T-cell (primary cell): ENCODE data around the gene THAP6. TPM values are rescaled to one million over a fixed set of nuclear protein-coding genes. Genes with fewer than 3 reads are reported as not detected.
"Not testable (repeated sequence)": the region's sequence is repeated elsewhere in the genome, so short reads cannot be mapped to it uniquely, and the experiment has no call there.

Experiments
- ATAC-seq, 4 experiments: fragments of 200-7000 bp in 3 of 4; fragments of 150-1000 bp in 1 of 4; cut with Tn5 transposase; replicated peaks in 1 of 4; 1 replicate in 3 of 4; 2 replicates in 1 of 4; pipeline ENCODE4 v1.10.0; 2021; ENCODE audit warnings: moderate library complexity in 3 of 4, mild to moderate bottlenecking in 2 of 4, moderate number of reproducible peaks in 1 of 4
- CTCF ChIA-PET, 2 donors: fragments of 300-600 bp; sonication (Branson Sonifier 250); formaldehyde crosslinking; loops; one replicate each; lab custom pipeline; 2022; ENCODE audit warnings: antibody characterized with exemption in 2 of 2; lab: Charles Lee
- POLR2A ChIA-PET, 2 donors: fragments of 300-600 bp; sonication (Branson Sonifier 250); formaldehyde crosslinking; loops; one replicate each; lab custom pipeline; 2022; ENCODE audit warnings: antibody characterized with exemption in 2 of 2; lab: Charles Lee
- DNase-seq, 35 experiments: peaks; one replicate each; pipeline versions ENCODE4 v3.0.0 to v3.0.0-alpha.2; 2013 to 2023
- H3K27ac ChIP-seq: one replicate; pipeline ENCODE4 v1.5.1; 2013; ENCODE audit warnings: low read length
- H3K27me3 ChIP-seq, 2 experiments: replicated peaks in 1 of 2; 1 replicate in 1 of 2; 2 replicates in 1 of 2; pipeline versions ENCODE4 v1.6.1 to v1.7.0; 2013; ENCODE audit warnings: low read length in 1 of 2, mixed read lengths in 1 of 2; ENCODE audit not compliant: control insufficient read depth in 2 of 2, insufficient read depth in 2 of 2; ENCODE audit errors: extremely low read depth in 1 of 2
- H3K36me3 ChIP-seq, 2 donors: 1 replicate in 1 of 2; 2 replicates in 1 of 2; pipeline versions ENCODE4 v1.6.1 to v1.7.0; 2013; ENCODE audit warnings: low read length in 1 of 2; ENCODE audit not compliant: control insufficient read depth in 2 of 2, insufficient read depth in 1 of 2; ENCODE audit errors: extremely low read depth in 1 of 2
- H3K4me1 ChIP-seq, 2 experiments: 1 replicate in 1 of 2; 2 replicates in 1 of 2; pipeline versions ENCODE4 v1.6.1 to v1.7.0; 2013; ENCODE audit warnings: low read length in 2 of 2, mixed read lengths in 1 of 2; ENCODE audit not compliant: insufficient read depth in 2 of 2, control insufficient read depth in 1 of 2; ENCODE audit errors: extremely low read depth in 1 of 2
- H3K4me3 ChIP-seq, 2 donors: 1 replicate in 1 of 2; 2 replicates in 1 of 2; pipeline versions ENCODE4 v1.5.1 to v1.7.0; 2013; ENCODE audit warnings: mild to moderate bottlenecking in 2 of 2, low read length in 1 of 2, moderate library complexity in 1 of 2; ENCODE audit not compliant: control insufficient read depth in 1 of 2; ENCODE audit errors: extremely low read depth in 1 of 2
- H3K9me3 ChIP-seq: 2 replicates; pipeline ENCODE4 v1.7.0; 2013
- H3K27ac Mint-ChIP-seq, 2 donors: one replicate each; pipeline ENCODE4 v1.8.0; 2020 to 2021; ENCODE audit warnings: mild to moderate bottlenecking in 2 of 2, mixed read lengths in 2 of 2
- H3K27me3 Mint-ChIP-seq, 2 donors: one replicate each; pipeline ENCODE4 v1.8.0; 2021 to 2022; ENCODE audit warnings: mixed read lengths in 2 of 2
- H3K36me3 Mint-ChIP-seq: one replicate; pipeline ENCODE4 v1.8.0; 2021; ENCODE audit warnings: mixed read lengths
- H3K4me1 Mint-ChIP-seq, 3 donors: one replicate each; pipeline ENCODE4 v1.8.0; 2020 to 2022; ENCODE audit warnings: mixed read lengths in 3 of 3, mild to moderate bottlenecking in 1 of 3
- H3K4me3 Mint-ChIP-seq, 3 donors: one replicate each; pipeline ENCODE4 v1.8.0; 2020 to 2022; ENCODE audit warnings: mild to moderate bottlenecking in 3 of 3, mixed read lengths in 3 of 3, moderate library complexity in 3 of 3
- H3K9me3 Mint-ChIP-seq, 3 donors: one replicate each; pipeline ENCODE4 v1.8.0; 2020 to 2022; ENCODE audit warnings: mixed read lengths in 3 of 3
- WGBS: methylation state at CpG from one replicate; pipeline ENCODE4 v1.1.5; 2013; ENCODE audit warnings: missing lambda C conversion rate; ENCODE audit not compliant: insufficient coverage; 5-methylcytosine and 5-hydroxymethylcytosine counted together
- total RNA-seq, 35 experiments: library from RNA in 6 of 35; stranded (reverse) in 6 of 35; fragments of 120-200 nt in 1 of 35; gene quantifications; one replicate each; pipeline versions ENCODE4 v1.2.1 to v1.2.4 and lab custom pipeline; 2013 to 2026

THAP6 gene
- total RNA-seq, 5 donors from 2014 or later (not counting 1 experiment from before 2014, with no cell fraction given) = 24.4 to 35.5 (median 29.6) TPM

DNA sequence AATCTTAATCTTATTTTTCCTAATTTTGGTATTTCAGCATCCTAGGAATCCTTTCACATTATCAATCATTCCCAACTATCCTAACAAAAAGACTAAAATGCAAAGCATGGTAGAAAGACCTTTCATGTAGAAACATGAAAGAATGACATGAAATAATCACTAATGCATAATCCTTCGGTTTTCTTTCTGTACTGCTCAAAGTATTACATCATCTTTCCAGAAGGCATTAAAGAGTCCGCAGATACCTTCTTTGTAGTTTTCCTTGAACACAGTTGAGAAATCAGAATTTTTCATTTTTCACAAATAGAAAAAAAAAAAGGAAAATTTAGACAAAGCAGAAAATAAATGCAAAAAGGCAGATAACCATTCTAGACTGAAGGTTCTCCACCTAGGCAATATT, 11.6 kb upstream of the THAP6 start:
- Mint-ChIP-seq H3K27ac (no peak overlapping the region), H3K4me3 (no peak overlapping the region), H3K36me3 (peaks cover 70% of the 10 kb centered on the region), H3K4me1 (peaks cover 19 to 44% (median 37%) of the 10 kb centered on the region in 3 donors), H3K27me3 (no peaks in the 10 kb centered on the region), H3K9me3 (no peaks in the 10 kb centered on the region)
- no peak for DNase-seq
- H3K9me3 ChIP-seq = peaks cover 2% of the 10 kb centered on the region
- no CpG with 5 or more reads among the region's 2 CpGs for WGBS
- ChIA-PET CTCF (no interaction called here), POLR2A (no interaction called here)
- H3K4me1 ChIP-seq = no peaks in the 10 kb centered on the region
- H3K27me3 ChIP-seq = no peaks in the 10 kb centered on the region
- H3K27ac ChIP-seq = no peak overlapping the region
- H3K36me3 ChIP-seq = peaks cover 4 to 51% of the 10 kb centered on the region in 2 donors
- H3K4me3 ChIP-seq = no peak overlapping the region
- ATAC-seq = no peak

DNA sequence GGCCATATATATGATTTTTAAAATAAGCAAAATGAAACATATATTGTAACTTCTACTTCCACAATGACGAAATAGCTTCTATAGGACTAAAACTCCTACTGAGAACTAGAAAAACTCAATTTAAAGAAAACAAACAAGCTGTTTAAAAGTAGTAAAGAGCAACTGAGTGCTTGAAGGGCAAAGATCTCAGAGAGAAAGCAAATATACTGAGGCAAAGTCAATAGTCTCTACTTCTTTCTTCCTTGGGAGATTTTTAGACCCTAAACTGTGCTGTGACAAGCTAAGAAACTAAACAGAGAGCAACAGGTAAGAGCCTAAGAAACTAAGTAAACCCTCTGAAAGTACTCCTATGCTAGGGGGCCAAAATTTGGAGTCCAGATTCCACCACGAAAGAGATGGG, 8.6 kb upstream of the THAP6 start:
- CTCF ChIA-PET = interaction anchor here in 1 of 2 donors (1.1 kb wide), 1 partner anchor 8 kb away, joined by 3 read pairs; no protein-coding TSS in a partner anchor
- no peak for DNase-seq
- no peak overlapping the region for H3K27ac Mint-ChIP-seq

DNA sequence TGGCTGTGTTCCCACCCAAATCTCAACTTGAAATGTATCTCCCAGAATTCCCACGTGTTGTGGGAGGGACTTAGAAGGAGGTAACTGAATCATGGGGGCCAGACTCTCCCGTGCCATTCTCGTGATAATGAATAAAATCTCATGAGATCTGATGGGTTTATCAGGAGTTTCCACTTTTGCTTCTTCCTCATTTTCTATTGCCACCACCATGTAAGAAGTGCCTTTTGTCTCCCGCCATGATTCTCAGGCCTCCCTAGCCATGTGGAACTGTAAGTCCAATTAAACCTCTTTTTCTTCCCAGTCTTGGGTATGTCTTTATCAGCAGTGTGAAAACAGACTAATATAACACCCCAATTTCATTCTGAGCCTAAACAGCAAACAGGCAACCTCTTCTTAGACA, 4.7 kb upstream of the THAP6 start:
- H3K9me3 Mint-ChIP-seq, DNase-seq, H3K27ac Mint-ChIP-seq, ATAC-seq, H3K27me3 ChIP-seq, H3K27me3 Mint-ChIP-seq, H3K4me3 ChIP-seq, POLR2A ChIA-PET, H3K9me3 ChIP-seq, H3K4me3 Mint-ChIP-seq, H3K27ac ChIP-seq: not testable (repeated sequence)
- CTCF ChIA-PET = interaction anchor here (0.6 to 0.7 kb wide), 2 partner anchors 49 to 141 kb away, joined by 3 read pairs; no protein-coding TSS in a partner anchor
- peaks cover 2 to 47% (median 40%) of the 10 kb centered on the region in 3 donors for H3K4me1 Mint-ChIP-seq
- Histone ChIP-seq H3K36me3 (peaks cover 0 to 17% of the 10 kb centered on the region in 2 donors), H3K4me1 (peaks cover 23 to 32% of the 10 kb centered on the region in 2 experiments)
- WGBS = no CpG with 5 or more reads among the region's 4 CpGs
- peaks cover 38% of the 10 kb centered on the region for H3K36me3 Mint-ChIP-seq

More for the DNA sequence above, 8.6 kb upstream of the THAP6 start:
- Mint-ChIP-seq H3K9me3 (no peaks in the 10 kb centered on the region), H3K27me3 (no peaks in the 10 kb centered on the region), H3K4me3 (no peak overlapping the region), H3K36me3 (peaks cover 53% of the 10 kb centered on the region), H3K4me1 (peaks cover under 1 to 39% (median 35%) of the 10 kb centered on the region in 3 donors)
- peaks cover 4 to 10% of the 10 kb centered on the region in 2 experiments for H3K4me1 ChIP-seq
- H3K36me3 ChIP-seq = peaks cover 0 to 39% of the 10 kb centered on the region in 2 donors
- no peaks in the 10 kb centered on the region for H3K27me3 ChIP-seq
- POLR2A ChIA-PET = interaction anchor here in 1 of 2 donors (0.6 to 1.8 kb wide), 2 partner anchors 9 to 207 kb away, joined by 3 to 11 read pairs; partner anchors contain the start of genes RCHY1 and THAP6
- no peak overlapping the region for H3K4me3 ChIP-seq
- no peak for ATAC-seq
- WGBS = no CpG with 5 or more reads among the region's 2 CpGs
- H3K27ac ChIP-seq = no peak overlapping the region
- H3K9me3 ChIP-seq = no peaks in the 10 kb centered on the region

DNA sequence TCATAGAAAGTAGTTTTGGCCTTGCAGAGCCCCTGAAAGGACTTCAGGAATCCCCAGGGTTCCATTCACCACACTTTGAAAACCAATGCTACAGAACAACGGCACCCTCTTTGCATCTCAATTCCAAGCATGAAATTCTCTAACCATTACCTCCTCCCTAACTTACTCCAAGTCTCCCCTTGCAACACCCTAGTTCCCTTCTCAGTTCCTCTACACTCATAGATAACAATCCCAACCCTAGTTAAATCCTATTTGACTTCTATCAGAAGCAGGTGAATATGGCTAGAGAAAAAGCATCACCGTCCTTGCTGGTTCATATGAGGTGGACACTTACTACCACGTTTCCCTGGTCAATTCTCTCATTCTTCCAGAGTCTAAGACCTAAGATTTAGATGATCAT, 2.4 kb upstream of the THAP6 start:
- no peaks in the 10 kb centered on the region for H3K9me3 Mint-ChIP-seq
- no peak overlapping the region for H3K27ac Mint-ChIP-seq
- ChIA-PET CTCF (no interaction called here), POLR2A (interaction anchor here (0.6 to 0.7 kb wide), 2 partner anchors 20 to 426 kb away, joined by 3 to 5 read pairs; no protein-coding TSS in a partner anchor)
- Histone ChIP-seq H3K4me1 (peaks cover 30 to 40% of the 10 kb centered on the region in 2 experiments), H3K9me3 (no peaks in the 10 kb centered on the region), H3K27me3 (no peaks in the 10 kb centered on the region), H3K36me3 (peaks cover 0 to 8% of the 10 kb centered on the region in 2 donors), H3K4me3 (peak overlapping the region in 1 of 2 donors; percentile 77), H3K27ac (peak overlapping the region; percentile 97)
- peaks cover 20 to 54% (median 50%) of the 10 kb centered on the region in 3 donors for H3K4me1 Mint-ChIP-seq
- peaks cover 19% of the 10 kb centered on the region for H3K36me3 Mint-ChIP-seq
- no peak overlapping the region for H3K4me3 Mint-ChIP-seq
- DNase-seq (no peak), ATAC-seq (no peak)
- no peaks in the 10 kb centered on the region for H3K27me3 Mint-ChIP-seq
- 47% methylated on average over 2 of the region's 3 CpGs for WGBS

DNA sequence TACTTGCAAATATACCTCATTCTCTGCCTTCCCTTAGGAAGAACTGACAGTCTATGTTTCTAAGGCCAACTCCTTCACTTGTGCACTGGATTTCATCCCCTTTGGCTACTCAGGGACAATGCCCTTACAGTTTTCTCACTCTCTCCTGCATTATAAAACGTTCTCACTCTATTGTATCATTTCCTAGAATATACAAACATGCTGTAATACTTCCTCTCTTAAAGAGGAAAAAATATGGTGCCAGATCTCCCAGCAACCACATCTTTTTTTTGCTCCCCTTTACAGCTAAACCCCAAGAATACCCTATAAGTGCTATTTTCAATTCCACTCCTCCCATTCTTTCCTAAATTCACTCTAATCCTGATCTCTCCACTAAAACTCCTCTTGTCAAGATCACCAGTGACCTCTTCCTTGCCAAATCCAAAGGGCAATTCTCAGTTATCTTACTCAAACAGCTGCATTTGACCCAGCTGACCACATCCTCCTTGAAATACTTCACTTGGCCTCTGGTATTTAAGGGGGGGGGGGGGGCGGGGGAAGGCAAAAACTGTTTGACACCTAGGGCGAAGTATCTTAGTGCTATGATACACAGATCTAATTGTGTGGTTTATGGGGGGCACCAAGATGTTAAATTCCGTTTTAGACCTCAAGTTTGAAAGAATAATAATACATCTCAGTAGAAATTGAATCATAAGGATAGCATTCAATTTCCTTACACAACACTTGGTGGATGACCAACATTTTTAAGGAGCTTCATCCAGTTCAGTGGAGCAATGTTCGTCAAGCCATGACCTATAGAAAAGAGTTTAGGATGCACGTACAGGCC, 1.7 kb upstream of the THAP6 start:
- Mint-ChIP-seq H3K4me3 (no peak overlapping the region), H3K27ac (no peak overlapping the region)
- H3K4me1 ChIP-seq = peaks cover 30 to 40% of the 10 kb centered on the region in 2 experiments

DNA sequence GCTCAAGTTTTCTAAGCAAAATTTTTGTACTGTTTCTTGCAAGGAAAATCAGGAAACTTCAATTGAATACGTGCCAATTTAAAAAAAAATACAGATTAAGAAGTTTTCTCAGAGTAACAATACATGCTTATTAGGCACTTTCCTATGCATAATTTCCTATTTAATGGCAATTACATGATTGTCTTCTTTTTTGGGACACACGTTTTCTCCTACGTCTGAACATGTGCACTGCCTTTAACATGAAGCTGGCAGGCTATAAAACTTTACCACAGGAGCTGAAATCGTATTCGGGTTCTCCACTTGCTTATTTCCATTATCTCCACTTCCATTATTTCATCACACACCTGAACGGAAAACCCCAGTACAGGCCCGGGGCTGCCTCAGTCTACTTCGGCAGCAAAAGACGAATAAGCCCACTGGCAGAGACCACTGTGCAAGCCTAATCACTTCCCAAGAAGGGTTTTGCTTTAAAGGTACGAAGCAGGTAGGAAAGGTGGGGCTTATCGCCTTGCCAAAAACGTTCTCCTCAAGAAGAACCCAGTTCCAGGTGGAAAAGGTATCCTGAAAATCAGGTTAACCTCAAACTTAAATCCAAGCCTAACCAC, 645 bp upstream of the THAP6 start:
- ATAC-seq (no peak), DNase-seq (peak in 1 of 35 experiments; percentile 0)
- no peaks in the 10 kb centered on the region for H3K9me3 ChIP-seq
- H3K27ac ChIP-seq = peak overlapping the region; percentile 97
- peaks cover 0 to 14% of the 10 kb centered on the region in 2 donors for H3K36me3 ChIP-seq
- no peaks in the 10 kb centered on the region for H3K27me3 Mint-ChIP-seq
- peak overlapping the region; percentile 77 to 96 for H3K4me3 ChIP-seq
- no peaks in the 10 kb centered on the region for H3K9me3 Mint-ChIP-seq
- H3K27ac Mint-ChIP-seq = peak overlapping the region; percentile 96
- peaks cover 31 to 59% (median 54%) of the 10 kb centered on the region in 3 donors for H3K4me1 Mint-ChIP-seq
- peaks cover 30 to 40% of the 10 kb centered on the region in 2 experiments for H3K4me1 ChIP-seq
- CTCF ChIA-PET = interaction anchor here (0.8 to 3.0 kb wide), 6 partner anchors 9 to 1680 kb away, joined by 3 to 21 read pairs (median 3); partner anchors contain the start of genes G3BP2 (in 1 of the 2) and USO1 (in 1 of the 2)
- H3K36me3 Mint-ChIP-seq = peaks cover 22% of the 10 kb centered on the region
- POLR2A ChIA-PET = interaction anchor here (0.6 to 2.9 kb wide), 7 partner anchors 8 to 1435 kb away, joined by 4 to 19 read pairs (median 6); partner anchors contain the start of gene USO1 (in 1 of the 2)
- H3K27me3 ChIP-seq = no peaks in the 10 kb centered on the region
- H3K4me3 Mint-ChIP-seq = no peak overlapping the region
- WGBS = 0% methylated on average over 2 of the region's 12 CpGs

More for the DNA sequence above, 1.7 kb upstream of the THAP6 start:
- ATAC-seq (no peak), DNase-seq (peak in 2 of 35 experiments; percentile 2 to 17)
- POLR2A ChIA-PET = interaction anchor here (0.7 to 2.9 kb wide), 3 partner anchors 208 to 213 kb away, joined by 4 to 19 read pairs (median 5); partner anchors contain the start of gene USO1 (in 1 of the 2)
- Mint-ChIP-seq H3K36me3 (peaks cover 17% of the 10 kb centered on the region), H3K27me3 (no peaks in the 10 kb centered on the region), H3K4me1 (peaks cover 25 to 53% (median 48%) of the 10 kb centered on the region in 3 donors), H3K9me3 (no peaks in the 10 kb centered on the region)
- peak overlapping the region; percentile 44 to 77 for H3K4me3 ChIP-seq
- H3K36me3 ChIP-seq = peaks cover 0 to 12% of the 10 kb centered on the region in 2 donors
- H3K27ac ChIP-seq = peak overlapping the region; percentile 97
- 0% methylated on average over 1 of the region's 6 CpGs for WGBS
- CTCF ChIA-PET = interaction anchor here (0.5 to 3.0 kb wide), 4 partner anchors 7 to 401 kb away, joined by 3 to 21 read pairs (median 4); partner anchors contain the start of gene USO1 (in 1 of the 2)
- H3K27me3 ChIP-seq = no peaks in the 10 kb centered on the region
- no peaks in the 10 kb centered on the region for H3K9me3 ChIP-seq
